WTC11 (cell line): ENCODE results near the gene FBXO31. TPM values are rescaled to one million over a fixed set of nuclear protein-coding genes. Genes with fewer than 3 reads are reported as not detected.

Experiments
- ATAC-seq: fragments of 200-7000 bp; cut with Tn5 transposase; 2 replicates; pipeline ENCODE4 v1.10.0; 2021; ENCODE audit warnings: mild to moderate bottlenecking, moderate library complexity
- CTCF ChIA-PET: fragments of 300-600 bp; sonication (Branson Sonifier 250); formaldehyde crosslinking; loops from one replicate; lab custom pipeline; 2021; ENCODE audit warnings: antibody characterized with exemption; lab: Charles Lee
- POLR2A ChIA-PET: fragments of 350-600 bp; sonication (Branson Sonifier 250); formaldehyde crosslinking; loops from one replicate; lab custom pipeline; 2021; ENCODE audit warnings: antibody characterized with exemption; lab: Charles Lee
- DNase-seq: peaks from one replicate; pipeline ENCODE4 v3.0.0; 2021; ENCODE audit warnings: low spot score
- H3K27ac Mint-ChIP-seq: 2 replicates; pipeline ENCODE4 v1.8.0; 2021; ENCODE audit warnings: mixed read lengths
- H3K27me3 Mint-ChIP-seq: 2 replicates; pipeline ENCODE4 v1.8.0; 2021; ENCODE audit warnings: low read depth, mild to moderate bottlenecking, moderate library complexity, mixed read lengths
- H3K36me3 Mint-ChIP-seq: 2 replicates; pipeline ENCODE4 v1.8.0; 2021; ENCODE audit warnings: mixed read lengths
- H3K4me1 Mint-ChIP-seq: 2 replicates; pipeline ENCODE4 v1.8.0; 2022; ENCODE audit warnings: mixed read lengths
- H3K4me3 Mint-ChIP-seq: 2 replicates; pipeline ENCODE4 v1.8.0; 2021; ENCODE audit warnings: mild to moderate bottlenecking, moderate library complexity, mixed read lengths
- H3K9me3 Mint-ChIP-seq: 2 replicates; pipeline ENCODE4 v1.8.0; 2021; ENCODE audit warnings: mixed read lengths
- ATF1 ChIP-seq: sonication (generic); formaldehyde crosslinking; IDR thresholded peaks from 2 replicates; pipeline ENCODE4 v1.8.1; 2023; ENCODE audit warnings: mild to moderate bottlenecking, moderate library complexity, missing genetic modification reagents
- ATF3 ChIP-seq: sonication (generic); formaldehyde crosslinking; conservative IDR thresholded peaks from 2 replicates; pipeline ENCODE4 v1.8.1; 2022; ENCODE audit warnings: mild to moderate bottlenecking, missing genetic modification reagents
- CBFB ChIP-seq: sonication (generic); formaldehyde crosslinking; IDR thresholded peaks from 2 replicates; pipeline ENCODE4 v1.8.1; 2022; ENCODE audit warnings: mild to moderate bottlenecking, low read depth, missing genetic modification reagents
- CREB1 ChIP-seq: sonication (generic); formaldehyde crosslinking; IDR thresholded peaks from 2 replicates; pipeline ENCODE4 v1.8.0; 2023; ENCODE audit warnings: mild to moderate bottlenecking, missing genetic modification reagents
- ESRRA ChIP-seq: sonication (generic); formaldehyde crosslinking; IDR thresholded peaks from 2 replicates; pipeline ENCODE4 v1.8.1; 2022; ENCODE audit warnings: mild to moderate bottlenecking, missing genetic modification reagents, borderline replicate concordance
- FOXK1 ChIP-seq: sonication (generic); formaldehyde crosslinking; IDR thresholded peaks from 2 replicates; pipeline ENCODE4 v1.8.0; 2022; ENCODE audit warnings: mild to moderate bottlenecking, moderate library complexity, missing genetic modification reagents
- FOXP1 ChIP-seq: sonication (generic); formaldehyde crosslinking; IDR thresholded peaks from 2 replicates; pipeline ENCODE4 v1.8.0; 2022; ENCODE audit warnings: missing genetic modification reagents, mild to moderate bottlenecking, moderate library complexity, borderline replicate concordance
- GABPB1 ChIP-seq: sonication (generic); formaldehyde crosslinking; IDR thresholded peaks from 2 replicates; pipeline ENCODE4 v1.8.1; 2023; ENCODE audit warnings: mild to moderate bottlenecking, missing genetic modification reagents
- GTF2I ChIP-seq: fragments of 250-450 bp; sonication (Bioruptor Pico); conservative IDR thresholded peaks from 2 replicates; pipeline ENCODE4 v1.4.0; 2021; ENCODE audit warnings: mild to moderate bottlenecking
- IRF2 ChIP-seq: sonication (generic); formaldehyde crosslinking; IDR thresholded peaks from 2 replicates; pipeline ENCODE4 v1.8.0; 2022; ENCODE audit warnings: low read depth, missing genetic modification reagents, borderline replicate concordance
- MAX ChIP-seq: sonication (generic); formaldehyde crosslinking; IDR thresholded peaks from 2 replicates; pipeline ENCODE4 v1.8.0; 2022; ENCODE audit warnings: mild to moderate bottlenecking, missing genetic modification reagents
- MLX ChIP-seq: sonication (generic); formaldehyde crosslinking; IDR thresholded peaks from 2 replicates; pipeline ENCODE4 v1.8.1; 2023; ENCODE audit warnings: mild to moderate bottlenecking, missing genetic modification reagents, moderate library complexity
- NFATC4 ChIP-seq: fragments of 250-450 bp; sonication (Bioruptor Pico); IDR thresholded peaks from 2 replicates; pipeline ENCODE4 v1.9.0; 2021; ENCODE audit warnings: mild to moderate bottlenecking
- NR3C1 ChIP-seq: sonication (generic); formaldehyde crosslinking; conservative IDR thresholded peaks from 2 replicates; pipeline ENCODE4 v1.8.1; 2023; ENCODE audit warnings: low read depth, mild to moderate bottlenecking, missing genetic modification reagents
- RORB ChIP-seq: fragments of 250-450 bp; sonication (Bioruptor Pico); IDR thresholded peaks from 2 replicates; pipeline ENCODE4 v1.9.0; 2021; ENCODE audit warnings: mild to moderate bottlenecking
- SP1 ChIP-seq: sonication (generic); formaldehyde crosslinking; conservative IDR thresholded peaks from 2 replicates; pipeline ENCODE4 v1.8.1; 2022; ENCODE audit warnings: missing genetic modification reagents
- ZBTB43 ChIP-seq: sonication (generic); formaldehyde crosslinking; IDR thresholded peaks from 2 replicates; pipeline ENCODE4 v1.8.1; 2023; ENCODE audit warnings: mild to moderate bottlenecking, missing genetic modification reagents
- ZNF138 ChIP-seq: sonication (generic); formaldehyde crosslinking; conservative IDR thresholded peaks from 2 replicates; pipeline ENCODE4 v1.8.1; 2022; ENCODE audit warnings: mild to moderate bottlenecking, moderate library complexity, missing genetic modification reagents
- ZNF263 ChIP-seq: sonication (generic); formaldehyde crosslinking; IDR thresholded peaks from 2 replicates; pipeline ENCODE4 v1.8.1; 2022; ENCODE audit warnings: low read depth, mild to moderate bottlenecking, moderate library complexity, missing genetic modification reagents
- ZNF512 ChIP-seq: sonication (generic); formaldehyde crosslinking; IDR thresholded peaks from 2 replicates; pipeline ENCODE4 v1.8.1; 2022; ENCODE audit warnings: missing genetic modification reagents, borderline replicate concordance
- ZNF671 ChIP-seq: fragments of 250-450 bp; sonication (Bioruptor Pico); IDR thresholded peaks from 2 replicates; pipeline ENCODE4 v1.8.0; 2021; ENCODE audit warnings: mild to moderate bottlenecking
- ZSCAN18 ChIP-seq: fragments of 250-450 bp; sonication (Bioruptor Pico); IDR thresholded peaks from 2 replicates; pipeline ENCODE4 v2.1.2; 2022; ENCODE audit warnings: mild to moderate bottlenecking, moderate library complexity
- total RNA-seq: library from RNA; stranded (reverse); gene quantifications from 3 replicates; pipeline ENCODE4 v1.2.3, GENCODE V29; 2021
- TF ChIP-seq, protein P1 (sequence below): sonication (generic); formaldehyde crosslinking; IDR thresholded peaks from 2 replicates; pipeline ENCODE4 v1.8.1; 2023; ENCODE audit warnings: mild to moderate bottlenecking, missing genetic modification reagents, borderline replicate concordance
- TF ChIP-seq, protein P2 (sequence below): sonication (generic); formaldehyde crosslinking; IDR thresholded peaks from 2 replicates; pipeline ENCODE4 v1.8.0; 2022; ENCODE audit warnings: mild to moderate bottlenecking, missing genetic modification reagents

FBXO31 gene
- total RNA-seq, 1 experiment from 2014 or later = 22.6 TPM

GRCh38 chr16:87324411-87325275, 58.9 kb downstream of the FBXO31 start (continued):
- TF ChIP-seq MLX (CRISPR knock-in tag) = no peak
- TF ChIP-seq ZNF512 (CRISPR knock-in tag) = no peak
- TF ChIP-seq ZNF671 = no peak
- no peak for TF ChIP-seq ZBTB43 (CRISPR knock-in tag)
- TF ChIP-seq GABPB1 (CRISPR knock-in tag) = no peak
- TF ChIP-seq ATF1 (CRISPR knock-in tag) = 0 out of 2 replicates have a peak, but pooled peaks have one; percentile 46
- no peak for TF ChIP-seq ESRRA (CRISPR knock-in tag)
- no peak for TF ChIP-seq ZSCAN18
- no peak for TF ChIP-seq NR3C1
- no peak for TF ChIP-seq CBFB (CRISPR knock-in tag)
- TF ChIP-seq GTF2I (CRISPR knock-in tag) = no peak
- TF ChIP-seq ZNF138 (CRISPR knock-in tag) = no peak
- no peak for TF ChIP-seq NFATC4 (CRISPR knock-in tag)
- no peak for TF ChIP-seq RORB (CRISPR knock-in tag)
- TF ChIP-seq ZNF263 (CRISPR knock-in tag) = peak; percentile 76; the same call in 1 of the 2 replicates
- TF ChIP-seq FOXK1 (CRISPR knock-in tag) = no peak

DNA sequence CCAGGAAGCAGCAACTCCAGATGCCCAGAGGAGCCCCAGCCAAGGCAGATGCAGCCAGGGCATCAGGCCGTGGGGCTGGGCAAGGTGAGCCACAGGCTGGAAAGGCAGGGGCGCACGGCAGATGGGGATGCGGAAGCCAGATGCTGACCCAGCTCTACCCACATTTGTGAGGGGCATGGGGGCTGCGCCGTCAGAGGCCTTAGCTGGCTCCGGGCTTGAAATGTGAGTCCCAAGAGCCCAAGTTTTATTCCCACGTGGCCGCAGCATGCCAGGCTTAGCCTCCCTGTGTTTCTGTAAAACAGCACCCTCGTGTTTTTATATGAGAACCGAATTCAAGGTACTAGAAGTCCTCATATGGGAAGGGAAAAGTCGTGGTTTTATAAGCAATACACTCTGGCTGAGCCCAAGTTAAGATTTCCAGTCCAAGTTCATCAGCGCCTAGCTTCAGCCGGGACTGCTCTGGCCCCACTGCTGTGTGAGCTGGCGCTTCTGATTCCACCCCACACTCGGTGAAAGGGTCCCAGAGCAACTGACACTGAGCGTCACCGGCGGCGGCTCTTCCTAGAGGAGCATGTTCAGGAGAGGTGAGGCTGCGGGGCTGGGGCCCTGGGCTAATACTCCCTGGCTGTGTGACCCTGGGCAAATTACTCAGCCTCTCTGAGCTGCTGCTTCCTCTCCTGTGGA, 59.7 kb downstream of the FBXO31 start:
- Mint-ChIP-seq H3K9me3 (no peaks in the 10 kb centered on the region), H3K36me3 (no peaks in the 10 kb centered on the region), H3K4me3 (no peak overlapping the region), H3K27me3 (no peaks in the 10 kb centered on the region), H3K27ac (no peak overlapping the region), H3K4me1 (0 out of 2 replicates have a peak, but pooled peaks cover 2% of the 10 kb centered on the region)
- CTCF ChIA-PET = interaction anchor here (0.7 to 1.4 kb wide), 4 partner anchors 10 to 1570 kb away, joined by 3 to 4 read pairs (median 3); partner anchors contain the start of gene FBXO31
- POLR2A ChIA-PET = interaction anchor here (0.7 to 1.2 kb wide), 2 partner anchors 10 to 1222 kb away, joined by 3 read pairs; no protein-coding TSS in a partner anchor
- ATAC-seq (no peak), DNase-seq (no peak)
- TF ChIP-seq, protein P1, sequence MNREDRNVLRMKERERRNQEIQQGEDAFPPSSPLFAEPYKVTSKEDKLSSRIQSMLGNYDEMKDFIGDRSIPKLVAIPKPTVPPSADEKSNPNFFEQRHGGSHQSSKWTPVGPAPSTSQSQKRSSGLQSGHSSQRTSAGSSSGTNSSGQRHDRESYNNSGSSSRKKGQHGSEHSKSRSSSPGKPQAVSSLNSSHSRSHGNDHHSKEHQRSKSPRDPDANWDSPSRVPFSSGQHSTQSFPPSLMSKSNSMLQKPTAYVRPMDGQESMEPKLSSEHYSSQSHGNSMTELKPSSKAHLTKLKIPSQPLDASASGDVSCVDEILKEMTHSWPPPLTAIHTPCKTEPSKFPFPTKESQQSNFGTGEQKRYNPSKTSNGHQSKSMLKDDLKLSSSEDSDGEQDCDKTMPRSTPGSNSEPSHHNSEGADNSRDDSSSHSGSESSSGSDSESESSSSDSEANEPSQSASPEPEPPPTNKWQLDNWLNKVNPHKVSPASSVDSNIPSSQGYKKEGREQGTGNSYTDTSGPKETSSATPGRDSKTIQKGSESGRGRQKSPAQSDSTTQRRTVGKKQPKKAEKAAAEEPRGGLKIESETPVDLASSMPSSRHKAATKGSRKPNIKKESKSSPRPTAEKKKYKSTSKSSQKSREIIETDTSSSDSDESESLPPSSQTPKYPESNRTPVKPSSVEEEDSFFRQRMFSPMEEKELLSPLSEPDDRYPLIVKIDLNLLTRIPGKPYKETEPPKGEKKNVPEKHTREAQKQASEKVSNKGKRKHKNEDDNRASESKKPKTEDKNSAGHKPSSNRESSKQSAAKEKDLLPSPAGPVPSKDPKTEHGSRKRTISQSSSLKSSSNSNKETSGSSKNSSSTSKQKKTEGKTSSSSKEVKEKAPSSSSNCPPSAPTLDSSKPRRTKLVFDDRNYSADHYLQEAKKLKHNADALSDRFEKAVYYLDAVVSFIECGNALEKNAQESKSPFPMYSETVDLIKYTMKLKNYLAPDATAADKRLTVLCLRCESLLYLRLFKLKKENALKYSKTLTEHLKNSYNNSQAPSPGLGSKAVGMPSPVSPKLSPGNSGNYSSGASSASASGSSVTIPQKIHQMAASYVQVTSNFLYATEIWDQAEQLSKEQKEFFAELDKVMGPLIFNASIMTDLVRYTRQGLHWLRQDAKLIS = no peak
- no peak for TF ChIP-seq RORB (CRISPR knock-in tag)
- no peak for TF ChIP-seq ATF3
- TF ChIP-seq, protein P2, sequence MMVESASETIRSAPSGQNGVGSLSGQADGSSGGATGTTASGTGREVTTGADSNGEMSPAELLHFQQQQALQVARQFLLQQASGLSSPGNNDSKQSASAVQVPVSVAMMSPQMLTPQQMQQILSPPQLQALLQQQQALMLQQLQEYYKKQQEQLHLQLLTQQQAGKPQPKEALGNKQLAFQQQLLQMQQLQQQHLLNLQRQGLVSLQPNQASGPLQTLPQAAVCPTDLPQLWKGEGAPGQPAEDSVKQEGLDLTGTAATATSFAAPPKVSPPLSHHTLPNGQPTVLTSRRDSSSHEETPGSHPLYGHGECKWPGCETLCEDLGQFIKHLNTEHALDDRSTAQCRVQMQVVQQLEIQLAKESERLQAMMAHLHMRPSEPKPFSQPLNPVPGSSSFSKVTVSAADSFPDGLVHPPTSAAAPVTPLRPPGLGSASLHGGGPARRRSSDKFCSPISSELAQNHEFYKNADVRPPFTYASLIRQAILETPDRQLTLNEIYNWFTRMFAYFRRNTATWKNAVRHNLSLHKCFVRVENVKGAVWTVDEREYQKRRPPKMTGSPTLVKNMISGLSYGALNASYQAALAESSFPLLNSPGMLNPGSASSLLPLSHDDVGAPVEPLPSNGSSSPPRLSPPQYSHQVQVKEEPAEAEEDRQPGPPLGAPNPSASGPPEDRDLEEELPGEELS = no peak
- no peak for TF ChIP-seq FOXP1 (CRISPR knock-in tag)
- TF ChIP-seq MAX (CRISPR knock-in tag) = no peak
- no peak for TF ChIP-seq SP1 (CRISPR knock-in tag)
- no peak for TF ChIP-seq IRF2 (CRISPR knock-in tag)
- no peak for TF ChIP-seq CREB1 (CRISPR knock-in tag)
- no peak for TF ChIP-seq GABPB1 (CRISPR knock-in tag)
